GM12878 (cell line): ENCODE results near the gene BRF1.

Source experiments
- ATF7 ChIP-seq: fragments of 450-650 bp; IDR thresholded peaks from 2 replicates; pipeline ENCODE4 v1.6.1; 2016; ENCODE audit warnings: low read depth, mild to moderate bottlenecking
- BRCA1 ChIP-seq: IDR thresholded peaks from 2 replicates; pipeline ENCODE4 v1.6.1; 2011; ENCODE audit warnings: low read depth, low read length, improper control_type of control experiment
- DPF2 ChIP-seq: fragments of 450-650 bp; IDR thresholded peaks from 2 replicates; pipeline ENCODE4 v1.6.1; 2017; ENCODE audit warnings: mild to moderate bottlenecking
- ESRRA ChIP-seq: IDR thresholded peaks from 2 replicates; pipeline ENCODE4 v1.6.1; 2012; ENCODE audit warnings: mild to moderate bottlenecking, low read length, improper control_type of control experiment
- JUNB ChIP-seq: IDR thresholded peaks from 2 replicates; pipeline ENCODE4 v1.6.1; 2016; ENCODE audit warnings: antibody characterized with exemption, mild to moderate bottlenecking
- JUND ChIP-seq: IDR thresholded peaks from 2 replicates; pipeline ENCODE4 v1.6.1; 2012; ENCODE audit warnings: low read depth, mild to moderate bottlenecking, low read length, improper control_type of control experiment, moderate library complexity
- KDM1A ChIP-seq: fragments of 200-600 bp; sonication (generic); IDR thresholded peaks from 2 replicates; pipeline ENCODE4 v1.6.1; 2016; ENCODE audit warnings: borderline replicate concordance
- NFIC ChIP-seq: IDR thresholded peaks from 2 replicates; pipeline ENCODE4 v1.6.1; 2012; ENCODE audit warnings: low read depth, mild to moderate bottlenecking, inconsistent platforms, low read length, moderate library complexity
- POLR2A ChIP-seq: IDR thresholded peaks from 2 replicates; pipeline ENCODE4 v1.6.1; 2011; ENCODE audit warnings: low read depth, mild to moderate bottlenecking, low read length
- SREBF2 ChIP-seq: IDR thresholded peaks from 2 replicates; pipeline ENCODE4 v1.6.1; 2012; ENCODE audit warnings: mild to moderate bottlenecking, low read length
- YY1 ChIP-seq: IDR thresholded peaks from 2 replicates; pipeline ENCODE4 v1.6.1; 2011; ENCODE audit warnings: low read depth, mild to moderate bottlenecking, low read length
- ZNF24 ChIP-seq: fragments of 450-650 bp; IDR thresholded peaks from 2 replicates; pipeline ENCODE4 v1.6.1; 2017; ENCODE audit warnings: antibody characterized with exemption, mild to moderate bottlenecking
- TF ChIP-seq, protein P1 (sequence below), 3 experiments: IDR thresholded peaks in 2 of 3; conservative IDR thresholded peaks in 1 of 3; 2 replicates each; pipeline ENCODE4 v1.5.1; 2011; ENCODE audit warnings: low read depth in 3 of 3, low read length in 3 of 3, mild to moderate bottlenecking in 3 of 3, control low read depth in 2 of 3, moderate library complexity in 2 of 3, inconsistent platforms in 1 of 3, mixed read lengths in 1 of 3; ENCODE audit not compliant: control insufficient read depth in 2 of 3, insufficient read depth in 1 of 3; ENCODE audit errors: extremely low read depth in 1 of 3
- TF ChIP-seq, protein P2 (sequence below): IDR thresholded peaks from 2 replicates; pipeline ENCODE4 v1.6.1; 2012; ENCODE audit warnings: low read depth, low read length, improper control_type of control experiment

DNA sequence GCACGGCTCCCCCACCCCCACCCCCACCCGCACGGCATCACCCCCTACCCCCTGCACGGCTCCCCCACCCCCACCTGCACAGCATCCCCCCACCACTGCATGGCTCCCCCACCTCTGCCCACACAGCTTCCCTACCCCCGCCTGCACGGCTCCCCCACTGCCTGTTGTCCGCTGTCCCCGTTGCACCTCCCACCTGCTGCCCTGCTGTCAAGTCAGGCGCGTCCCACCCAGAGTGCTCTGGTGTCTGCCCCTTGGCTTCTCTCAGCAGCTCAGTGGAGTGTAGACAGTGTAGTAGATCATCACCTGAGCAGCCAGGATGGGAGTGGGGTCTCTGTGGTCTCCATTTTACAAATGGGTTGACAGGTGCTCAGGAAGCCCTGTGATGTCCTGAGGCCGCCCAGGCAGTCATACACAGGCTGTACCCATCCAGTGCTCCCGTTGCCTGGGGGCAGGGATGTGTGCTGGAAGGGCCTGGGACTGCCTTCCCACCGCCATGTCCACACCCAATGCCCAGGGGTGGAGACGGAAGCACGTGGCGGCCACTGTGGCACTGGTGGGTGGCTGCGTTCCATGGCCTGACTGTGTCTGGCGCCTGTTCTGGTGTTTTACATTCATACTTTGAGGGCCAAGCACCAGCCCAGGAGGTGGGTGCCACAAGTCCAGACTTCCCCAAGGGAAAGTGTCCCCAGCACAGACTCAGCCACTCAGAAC is 46.2 kb upstream of the BRF1 start:
- no peak for TF ChIP-seq BRCA1
- TF ChIP-seq POLR2A, result no peak
- no peak for TF ChIP-seq ZNF24
- no peak for TF ChIP-seq KDM1A
- no peak for TF ChIP-seq YY1
- TF ChIP-seq JUND, result no peak
- no peak for TF ChIP-seq DPF2
- TF ChIP-seq ATF7, result no peak
- TF ChIP-seq SREBF2, result no peak
- TF ChIP-seq ESRRA, result no peak
- TF ChIP-seq NFIC, result no peak
- TF ChIP-seq, protein P1, sequence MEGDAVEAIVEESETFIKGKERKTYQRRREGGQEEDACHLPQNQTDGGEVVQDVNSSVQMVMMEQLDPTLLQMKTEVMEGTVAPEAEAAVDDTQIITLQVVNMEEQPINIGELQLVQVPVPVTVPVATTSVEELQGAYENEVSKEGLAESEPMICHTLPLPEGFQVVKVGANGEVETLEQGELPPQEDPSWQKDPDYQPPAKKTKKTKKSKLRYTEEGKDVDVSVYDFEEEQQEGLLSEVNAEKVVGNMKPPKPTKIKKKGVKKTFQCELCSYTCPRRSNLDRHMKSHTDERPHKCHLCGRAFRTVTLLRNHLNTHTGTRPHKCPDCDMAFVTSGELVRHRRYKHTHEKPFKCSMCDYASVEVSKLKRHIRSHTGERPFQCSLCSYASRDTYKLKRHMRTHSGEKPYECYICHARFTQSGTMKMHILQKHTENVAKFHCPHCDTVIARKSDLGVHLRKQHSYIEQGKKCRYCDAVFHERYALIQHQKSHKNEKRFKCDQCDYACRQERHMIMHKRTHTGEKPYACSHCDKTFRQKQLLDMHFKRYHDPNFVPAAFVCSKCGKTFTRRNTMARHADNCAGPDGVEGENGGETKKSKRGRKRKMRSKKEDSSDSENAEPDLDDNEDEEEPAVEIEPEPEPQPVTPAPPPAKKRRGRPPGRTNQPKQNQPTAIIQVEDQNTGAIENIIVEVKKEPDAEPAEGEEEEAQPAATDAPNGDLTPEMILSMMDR (IDR thresholded peaks at IDR 0.05 in 2 of 3, conservative IDR thresholded peaks at IDR 0.05 in 1 of 3; ENCODE audit: control insufficient read depth in 2 of 3, extremely low read depth in 1 of 3, insufficient read depth in 1 of 3, low read depth in 3 of 3, low read length in 3 of 3), result no peak
- TF ChIP-seq JUNB, result no peak
- TF ChIP-seq, protein P2, sequence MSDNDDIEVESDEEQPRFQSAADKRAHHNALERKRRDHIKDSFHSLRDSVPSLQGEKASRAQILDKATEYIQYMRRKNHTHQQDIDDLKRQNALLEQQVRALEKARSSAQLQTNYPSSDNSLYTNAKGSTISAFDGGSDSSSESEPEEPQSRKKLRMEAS, result no peak
